ENCODE measurements around the gene LCLAT1. TPM values are rescaled to one million over a fixed set of nuclear protein-coding genes. Genes with fewer than 3 reads are reported as not detected.

The LCLAT1 gene
- total and polyA plus RNA-seq, 4 donors = 2.4 to 14.6 (median 10.7) TPM

DNA sequence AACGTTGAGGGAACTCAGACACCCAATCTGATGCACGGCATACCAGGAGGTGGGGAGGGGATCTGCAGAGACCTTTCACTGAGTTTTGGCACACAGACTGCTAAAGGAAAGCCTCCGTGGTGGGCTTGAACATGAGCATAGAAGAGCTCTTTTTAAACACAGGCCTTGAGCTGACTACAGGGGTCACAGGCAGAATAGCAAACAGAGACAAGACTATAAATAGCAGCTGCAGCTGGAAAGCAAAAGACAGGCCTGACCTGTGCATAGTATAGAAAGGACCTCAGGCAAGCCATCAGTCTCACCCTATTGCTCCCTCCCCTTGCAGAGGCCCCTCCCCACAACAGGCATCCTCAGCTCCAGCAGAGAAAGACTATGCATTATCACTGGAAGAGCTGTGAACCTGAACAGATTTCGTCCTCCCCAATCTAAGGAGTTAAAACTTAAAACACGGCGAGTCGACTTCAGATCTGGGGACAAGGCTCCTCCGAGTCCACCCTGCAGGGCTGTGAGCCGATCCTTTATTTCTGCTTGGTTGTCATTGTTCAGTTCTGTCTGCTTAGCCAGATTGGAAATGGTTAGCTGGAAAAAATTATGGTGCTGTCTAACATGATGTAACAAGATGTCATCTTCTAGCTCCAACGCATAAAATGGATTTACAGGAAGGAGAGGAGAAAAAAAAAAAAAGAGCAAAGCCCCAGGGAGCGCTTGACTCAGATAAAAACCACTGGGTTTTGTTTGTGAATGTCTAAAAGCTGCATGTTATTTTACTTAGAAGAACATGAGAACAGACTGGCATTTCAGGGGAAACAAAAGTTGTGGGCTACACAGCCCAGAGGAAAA is 25.2 kb upstream of the LCLAT1 start:
- Histone ChIP-seq H3K36me3 (ENCODE audit: control insufficient read depth in 4 of 4, insufficient read depth in 3 of 4, low read depth in 1 of 4, low read length in 3 of 4) (no peaks in the 10 kb centered on the region), H3K9ac (ENCODE audit: low read depth in 1 of 2, low read length in 2 of 2) (no peak overlapping the region), H3K27ac (ENCODE audit: low read depth in 1 of 2, low read length in 2 of 2) (peak overlapping the region; percentile 9 to 12), H3K9me3 (ENCODE audit: control insufficient read depth in 4 of 4, low read length in 3 of 4) (no peaks in the 10 kb centered on the region), H3K4me1 (ENCODE audit: control insufficient read depth in 4 of 4, insufficient read depth in 4 of 4, low read length in 3 of 4) (no peaks in the 10 kb centered on the region), H3K27me3 (ENCODE audit: control insufficient read depth in 4 of 4, insufficient read depth in 4 of 4, low read length in 3 of 4) (no peaks in the 10 kb centered on the region), H3K4me3 (ENCODE audit: low read depth in 1 of 3, low read length in 3 of 3) (no peak overlapping the region)
- WGBS = 56% methylated on average over 11 of the region's 11 CpGs
- TF ChIP-seq EGR1 (IDR thresholded peaks at IDR 0.05; ENCODE audit: low read depth in 2 of 2) (no peak), NR2F2 (IDR thresholded peaks at IDR 0.05) (no peak), JUND (IDR thresholded peaks at IDR 0.05) (no peak)
- TF ChIP-seq, protein P1, sequence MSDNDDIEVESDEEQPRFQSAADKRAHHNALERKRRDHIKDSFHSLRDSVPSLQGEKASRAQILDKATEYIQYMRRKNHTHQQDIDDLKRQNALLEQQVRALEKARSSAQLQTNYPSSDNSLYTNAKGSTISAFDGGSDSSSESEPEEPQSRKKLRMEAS (IDR thresholded peaks at IDR 0.05) = no peak
- DNase-seq (ENCODE audit: low spot score) = no peak

DNA sequence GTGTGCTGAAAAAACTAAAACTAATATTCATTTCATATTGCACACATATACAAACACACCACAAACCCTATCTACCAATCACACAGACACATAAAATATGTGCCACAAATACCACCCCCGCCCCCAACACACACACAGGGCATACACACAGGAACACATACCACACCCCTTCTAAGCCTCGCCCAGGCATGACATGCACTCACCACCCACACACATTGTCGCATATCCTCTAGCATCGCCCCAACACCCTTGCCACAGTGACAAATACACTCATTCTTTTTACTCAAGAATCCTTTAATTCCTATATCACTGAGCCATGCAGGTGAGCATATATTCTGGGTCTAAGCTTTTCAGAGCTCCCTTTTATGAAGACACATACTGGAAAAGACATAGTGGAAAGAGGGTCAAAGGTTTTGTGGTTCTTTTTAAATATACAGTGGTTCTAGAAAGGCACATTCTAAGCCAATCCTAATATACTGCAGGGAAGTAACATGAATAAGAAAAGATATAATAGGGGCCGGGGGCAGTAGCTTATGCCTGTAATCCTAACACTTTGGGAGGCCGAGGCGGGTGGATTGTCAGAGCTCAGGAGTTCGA is 24.5 kb upstream of the LCLAT1 start:
- DNase-seq (ENCODE audit: low spot score) = no peak

DNA sequence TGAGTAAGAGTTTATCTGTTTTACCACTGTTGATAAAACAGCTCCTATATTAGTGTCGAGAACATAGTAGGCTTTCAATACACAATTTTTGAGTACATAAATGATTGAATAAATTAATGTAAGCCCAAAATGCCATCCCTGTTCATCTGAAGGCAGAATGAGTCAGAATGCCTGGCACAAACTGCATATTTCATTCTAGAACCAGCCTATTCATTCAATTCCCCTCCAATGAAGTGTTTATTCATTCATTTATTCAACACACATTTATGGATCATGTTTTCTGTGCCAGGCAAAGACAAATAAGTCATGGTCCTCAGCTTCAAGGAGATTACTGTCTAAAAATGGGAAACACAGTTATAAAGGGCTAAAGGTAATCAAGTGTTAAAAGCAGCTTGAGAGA is 22.8 kb upstream of the LCLAT1 start:
- DNase-seq (ENCODE audit: low spot score) = no peak
- H3K27me3 ChIP-seq (ENCODE audit: control insufficient read depth in 4 of 4, insufficient read depth in 4 of 4, low read length in 3 of 4) = no peaks in the 10 kb centered on the region
- 97% methylated on average over 1 of the region's 1 CpG for WGBS
- TF ChIP-seq, protein P2, sequence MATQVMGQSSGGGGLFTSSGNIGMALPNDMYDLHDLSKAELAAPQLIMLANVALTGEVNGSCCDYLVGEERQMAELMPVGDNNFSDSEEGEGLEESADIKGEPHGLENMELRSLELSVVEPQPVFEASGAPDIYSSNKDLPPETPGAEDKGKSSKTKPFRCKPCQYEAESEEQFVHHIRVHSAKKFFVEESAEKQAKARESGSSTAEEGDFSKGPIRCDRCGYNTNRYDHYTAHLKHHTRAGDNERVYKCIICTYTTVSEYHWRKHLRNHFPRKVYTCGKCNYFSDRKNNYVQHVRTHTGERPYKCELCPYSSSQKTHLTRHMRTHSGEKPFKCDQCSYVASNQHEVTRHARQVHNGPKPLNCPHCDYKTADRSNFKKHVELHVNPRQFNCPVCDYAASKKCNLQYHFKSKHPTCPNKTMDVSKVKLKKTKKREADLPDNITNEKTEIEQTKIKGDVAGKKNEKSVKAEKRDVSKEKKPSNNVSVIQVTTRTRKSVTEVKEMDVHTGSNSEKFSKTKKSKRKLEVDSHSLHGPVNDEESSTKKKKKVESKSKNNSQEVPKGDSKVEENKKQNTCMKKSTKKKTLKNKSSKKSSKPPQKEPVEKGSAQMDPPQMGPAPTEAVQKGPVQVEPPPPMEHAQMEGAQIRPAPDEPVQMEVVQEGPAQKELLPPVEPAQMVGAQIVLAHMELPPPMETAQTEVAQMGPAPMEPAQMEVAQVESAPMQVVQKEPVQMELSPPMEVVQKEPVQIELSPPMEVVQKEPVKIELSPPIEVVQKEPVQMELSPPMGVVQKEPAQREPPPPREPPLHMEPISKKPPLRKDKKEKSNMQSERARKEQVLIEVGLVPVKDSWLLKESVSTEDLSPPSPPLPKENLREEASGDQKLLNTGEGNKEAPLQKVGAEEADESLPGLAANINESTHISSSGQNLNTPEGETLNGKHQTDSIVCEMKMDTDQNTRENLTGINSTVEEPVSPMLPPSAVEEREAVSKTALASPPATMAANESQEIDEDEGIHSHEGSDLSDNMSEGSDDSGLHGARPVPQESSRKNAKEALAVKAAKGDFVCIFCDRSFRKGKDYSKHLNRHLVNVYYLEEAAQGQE (IDR thresholded peaks at IDR 0.05) = no peak
- TF ChIP-seq EGR1 (IDR thresholded peaks at IDR 0.05; ENCODE audit: low read depth in 2 of 2) = no peak
- no peak for TF ChIP-seq YY1 (IDR thresholded peaks at IDR 0.05)
- no peak for TF ChIP-seq TAF1 (conservative IDR thresholded peaks at IDR 0.05)
- TF ChIP-seq, protein P3, sequence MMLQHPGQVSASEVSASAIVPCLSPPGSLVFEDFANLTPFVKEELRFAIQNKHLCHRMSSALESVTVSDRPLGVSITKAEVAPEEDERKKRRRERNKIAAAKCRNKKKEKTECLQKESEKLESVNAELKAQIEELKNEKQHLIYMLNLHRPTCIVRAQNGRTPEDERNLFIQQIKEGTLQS (IDR thresholded peaks at IDR 0.05) = no peak
- TF ChIP-seq RXRA (IDR thresholded peaks at IDR 0.05) = no peak
- no peak for TF ChIP-seq HNF4G (IDR thresholded peaks at IDR 0.05)
- no peak for TF ChIP-seq HNF4A (conservative IDR thresholded peaks at IDR 0.05)
- TF ChIP-seq, protein P4, sequence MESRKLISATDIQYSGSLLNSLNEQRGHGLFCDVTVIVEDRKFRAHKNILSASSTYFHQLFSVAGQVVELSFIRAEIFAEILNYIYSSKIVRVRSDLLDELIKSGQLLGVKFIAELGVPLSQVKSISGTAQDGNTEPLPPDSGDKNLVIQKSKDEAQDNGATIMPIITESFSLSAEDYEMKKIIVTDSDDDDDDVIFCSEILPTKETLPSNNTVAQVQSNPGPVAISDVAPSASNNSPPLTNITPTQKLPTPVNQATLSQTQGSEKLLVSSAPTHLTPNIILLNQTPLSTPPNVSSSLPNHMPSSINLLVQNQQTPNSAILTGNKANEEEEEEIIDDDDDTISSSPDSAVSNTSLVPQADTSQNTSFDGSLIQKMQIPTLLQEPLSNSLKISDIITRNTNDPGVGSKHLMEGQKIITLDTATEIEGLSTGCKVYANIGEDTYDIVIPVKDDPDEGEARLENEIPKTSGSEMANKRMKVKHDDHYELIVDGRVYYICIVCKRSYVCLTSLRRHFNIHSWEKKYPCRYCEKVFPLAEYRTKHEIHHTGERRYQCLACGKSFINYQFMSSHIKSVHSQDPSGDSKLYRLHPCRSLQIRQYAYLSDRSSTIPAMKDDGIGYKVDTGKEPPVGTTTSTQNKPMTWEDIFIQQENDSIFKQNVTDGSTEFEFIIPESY (IDR thresholded peaks at IDR 0.05) = no peak
- TF ChIP-seq, protein P5, sequence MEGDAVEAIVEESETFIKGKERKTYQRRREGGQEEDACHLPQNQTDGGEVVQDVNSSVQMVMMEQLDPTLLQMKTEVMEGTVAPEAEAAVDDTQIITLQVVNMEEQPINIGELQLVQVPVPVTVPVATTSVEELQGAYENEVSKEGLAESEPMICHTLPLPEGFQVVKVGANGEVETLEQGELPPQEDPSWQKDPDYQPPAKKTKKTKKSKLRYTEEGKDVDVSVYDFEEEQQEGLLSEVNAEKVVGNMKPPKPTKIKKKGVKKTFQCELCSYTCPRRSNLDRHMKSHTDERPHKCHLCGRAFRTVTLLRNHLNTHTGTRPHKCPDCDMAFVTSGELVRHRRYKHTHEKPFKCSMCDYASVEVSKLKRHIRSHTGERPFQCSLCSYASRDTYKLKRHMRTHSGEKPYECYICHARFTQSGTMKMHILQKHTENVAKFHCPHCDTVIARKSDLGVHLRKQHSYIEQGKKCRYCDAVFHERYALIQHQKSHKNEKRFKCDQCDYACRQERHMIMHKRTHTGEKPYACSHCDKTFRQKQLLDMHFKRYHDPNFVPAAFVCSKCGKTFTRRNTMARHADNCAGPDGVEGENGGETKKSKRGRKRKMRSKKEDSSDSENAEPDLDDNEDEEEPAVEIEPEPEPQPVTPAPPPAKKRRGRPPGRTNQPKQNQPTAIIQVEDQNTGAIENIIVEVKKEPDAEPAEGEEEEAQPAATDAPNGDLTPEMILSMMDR (IDR thresholded peaks at IDR 0.05; ENCODE audit: low read depth, low read length, missing input control) = no peak
- no peak for TF ChIP-seq JUND (IDR thresholded peaks at IDR 0.05)
- TF ChIP-seq, protein P1 (IDR thresholded peaks at IDR 0.05) = no peak
- TF ChIP-seq NR2F2 (IDR thresholded peaks at IDR 0.05) = no peak
- no peak for TF ChIP-seq RAD21 (IDR thresholded peaks at IDR 0.05)
- no peak for TF ChIP-seq GABPA (IDR thresholded peaks at IDR 0.05 in 1 of 2, conservative IDR thresholded peaks at IDR 0.05 in 1 of 2)

More for the DNA sequence above, 24.5 kb upstream of the LCLAT1 start:
- H3K36me3 ChIP-seq (ENCODE audit: control insufficient read depth in 4 of 4, insufficient read depth in 3 of 4, low read depth in 1 of 4, low read length in 3 of 4) = no peaks in the 10 kb centered on the region
- no peak overlapping the region for H3K4me3 ChIP-seq (ENCODE audit: low read depth in 1 of 3, low read length in 3 of 3)
- H3K4me1 ChIP-seq (ENCODE audit: control insufficient read depth in 4 of 4, insufficient read depth in 4 of 4, low read length in 3 of 4) = no peaks in the 10 kb centered on the region
- TF ChIP-seq, protein P3 (IDR thresholded peaks at IDR 0.05) = no peak
- TF ChIP-seq TAF1 (conservative IDR thresholded peaks at IDR 0.05) = no peak
- TF ChIP-seq NR2F2 (IDR thresholded peaks at IDR 0.05) = no peak
- no peak for TF ChIP-seq YY1 (IDR thresholded peaks at IDR 0.05)
- no peak for TF ChIP-seq HNF4A (conservative IDR thresholded peaks at IDR 0.05)
- no peak for TF ChIP-seq FOXA2 (IDR thresholded peaks at IDR 0.05)
- no peak for TF ChIP-seq GABPA (IDR thresholded peaks at IDR 0.05 in 1 of 2, conservative IDR thresholded peaks at IDR 0.05 in 1 of 2)
- H3K9ac ChIP-seq (ENCODE audit: low read depth in 1 of 2, low read length in 2 of 2) = no peak overlapping the region
- WGBS = 84% methylated on average over 8 of the region's 8 CpGs
- no peaks in the 10 kb centered on the region for H3K27me3 ChIP-seq (ENCODE audit: control insufficient read depth in 4 of 4, insufficient read depth in 4 of 4, low read length in 3 of 4)
- H3K27ac ChIP-seq (ENCODE audit: low read depth in 1 of 2, low read length in 2 of 2) = no peak overlapping the region
- H3K9me3 ChIP-seq (ENCODE audit: control insufficient read depth in 4 of 4, low read length in 3 of 4) = no peaks in the 10 kb centered on the region

More for the DNA sequence above, 22.8 kb upstream of the LCLAT1 start:
- Histone ChIP-seq H3K27ac (ENCODE audit: low read depth in 1 of 2, low read length in 2 of 2) (no peak overlapping the region), H3K9me3 (ENCODE audit: control insufficient read depth in 4 of 4, low read length in 3 of 4) (no peaks in the 10 kb centered on the region), H3K9ac (ENCODE audit: low read depth in 1 of 2, low read length in 2 of 2) (no peak overlapping the region), H3K36me3 (ENCODE audit: control insufficient read depth in 4 of 4, insufficient read depth in 3 of 4, low read depth in 1 of 4, low read length in 3 of 4) (no peaks in the 10 kb centered on the region), H3K4me1 (ENCODE audit: control insufficient read depth in 4 of 4, insufficient read depth in 4 of 4, low read length in 3 of 4) (no peaks in the 10 kb centered on the region), H3K4me3 (ENCODE audit: low read depth in 1 of 3, low read length in 3 of 3) (no peak overlapping the region)
